Heart right ventricle (tissue), 16 donors: ENCODE results near the gene HK3. TPM values are rescaled to one million over a fixed set of nuclear protein-coding genes. Genes with fewer than 3 reads are reported as not detected.

Source experiments
- ATAC-seq, 8 donors: fragments of 200-7000 bp; cut with Tn5 transposase; one replicate each; pipeline ENCODE4 v1.9.1; 2020; ENCODE audit warnings: mild to moderate bottlenecking in 8 of 8, moderate library complexity in 8 of 8, moderate number of reproducible peaks in 1 of 8
- DNase-seq, 2 donors: peaks; one replicate each; pipeline ENCODE4 v3.0.0-alpha.2; 2020
- H3K27ac ChIP-seq, 10 donors: fragments of 200-600 bp; sonication (generic) in 2 of 10; one replicate each; pipeline versions ENCODE4 v1.5.0 to v1.8.0; 2020 to 2022; ENCODE audit warnings: mild to moderate bottlenecking in 3 of 10
- H3K27me3 ChIP-seq, 7 donors: fragments of 200-600 bp; one replicate each; pipeline ENCODE4 v1.8.0; 2021 to 2022; ENCODE audit warnings: mild to moderate bottlenecking in 2 of 7
- H3K36me3 ChIP-seq, 9 donors: fragments of 200-600 bp; sonication (generic) in 1 of 9; one replicate each; pipeline versions ENCODE4 v1.5.0 to v1.8.0; 2020 to 2022; ENCODE audit warnings: mild to moderate bottlenecking in 2 of 9
- H3K4me1 ChIP-seq, 9 donors: fragments of 200-600 bp; sonication (generic) in 1 of 9; one replicate each; pipeline versions ENCODE4 v1.5.0 to v1.8.0; 2020 to 2022; ENCODE audit warnings: mild to moderate bottlenecking in 4 of 9
- H3K4me3 ChIP-seq, 10 donors: fragments of 200-600 bp; sonication (generic) in 2 of 10; one replicate each; pipeline versions ENCODE4 v1.5.0 to v1.8.0; 2020 to 2022; ENCODE audit warnings: mild to moderate bottlenecking in 7 of 10, moderate library complexity in 2 of 10
- H3K9me3 ChIP-seq, 11 donors: fragments of 200-600 bp in 10 of 11; sonication (generic) in 2 of 11; one replicate each; pipeline versions ENCODE4 v1.5.0 to v1.8.0; 2013 to 2022; ENCODE audit warnings: mild to moderate bottlenecking in 2 of 11, control low read depth in 1 of 11, moderate library complexity in 1 of 11
- WGBS, 2 donors: extraction: QIAGEN DNeasy Blood & Tissue Kit; methylation state at CpG; one replicate each; pipeline ENCODE4 v1.1.7; 2013; ENCODE audit warnings: inconsistent platforms in 1 of 2; 5-methylcytosine and 5-hydroxymethylcytosine counted together
- intact Hi-C, 10 donors: fragments of 100-400 bp; cut with DNase I; formaldehyde crosslinking; loops; one replicate each; pipeline versions ENCODE4 v1.11.1 to v1.14.2; 2022
- long read RNA-seq, 3 donors: library from polyadenylated mRNA; unstranded; transcript quantifications; one replicate each; pipeline ENCODE4 v2.0.0, GENCODE V29; 2020 to 2021
- polyA plus RNA-seq, 2 donors: library from polyadenylated mRNA; stranded (reverse); fragments of 200-250 nt; gene quantifications; one replicate each; pipeline ENCODE4 v1.2.3, GENCODE V29; 2013
- total RNA-seq, 10 donors: library from RNA; stranded (reverse); fragmentation: NEBNext Ultra II Directional in 3 of 10; extraction: Animal tissue kit (Norgen Biotek cat#: 25700) in 3 of 10; gene quantifications; one replicate each; pipeline versions ENCODE4 v1.2.1 to v1.2.4, GENCODE V29; 2021 to 2023
- TF ChIP-seq, protein P1 (sequence below), 9 donors: fragments of 200-600 bp; sonication (generic) in 2 of 9; IDR thresholded peaks; one replicate each; pipeline versions ENCODE4 v1.5.0 to v1.8.0; 2021 to 2022; ENCODE audit warnings: antibody characterized with exemption in 9 of 9, mild to moderate bottlenecking in 5 of 9, moderate library complexity in 1 of 9
- donor health status: Arrhythmogenic right ventricular cardiomyopathy.
- donor health status: ischemic (EF 13 %, LVEDD 7.1; RV severe dilation, severe dysfunction).
- donor health status: healthy with polysubstance abuse.
- donor health status: DM: no; HTN: yes; CAD: no.
- donor health status: DM: no; HTN: no; CAD: no.
- donor health status: ischemic (EF 25% LVEDD 6.9; RV normal size, moderate dysfunction).
- donor health status: ischemic (EF 25% LVEDD 5.7; RV mildly dilated, moderate dysfunction).
- donor health status: healthy.
- donor health status: DM: yes; HTN: yes; CAD: no.
- donor health status: Ischemic cardiomyopathy.
- donor health status: ischemic (EF 35%, LVEDD 5.7; RV mildly dilated, moderate dysfunction).
- donor health status: nonischemic (EF 11% LVEDD 7.7; RV severe dilation, severe dysfunction).
- donor health status: DM: yes; HTN: yes; CAD: no.
- donor health status: PGD.
- donor health status: ischemic (EF 29% LVEDD 5.4; RV normal size, mild dysfunction).
- donor health status: nonischemic (EF 23%, LVEDD 6.1; RV moderate dilation, normal function).

HK3 gene
- total RNA-seq, result 10 to 100 TPM in 1 of 10 donors, 1 to 10 TPM in 7, under 1 TPM in 2; 0.68 to 18.7 (median 2.9) TPM
- 10 to 100 TPM in 1 of 2 donors, 1 to 10 TPM in 1; 4.5 to 17.2 TPM for polyA plus RNA-seq
- long read RNA-seq, donor 1, transcript HK3-201 (19 exons, 3,066 nt), result major isoform, 6 of 32 reads
- long read RNA-seq, donor 1, partial matches to known transcripts, result 2 of 32 reads
- long read RNA-seq, donor 1, other reads (novel, unspliced or antisense), result 23 of 32 reads
- long read RNA-seq, donor 2, partial matches to known transcripts, result 1 of 12 reads
- long read RNA-seq, donor 2, other reads (novel, unspliced or antisense), result 10 of 12 reads
- long read RNA-seq, donor 3, partial matches to known transcripts, result 2 of 6 reads
- long read RNA-seq, donor 3, other reads (novel, unspliced or antisense), result 3 of 6 reads

DNA sequence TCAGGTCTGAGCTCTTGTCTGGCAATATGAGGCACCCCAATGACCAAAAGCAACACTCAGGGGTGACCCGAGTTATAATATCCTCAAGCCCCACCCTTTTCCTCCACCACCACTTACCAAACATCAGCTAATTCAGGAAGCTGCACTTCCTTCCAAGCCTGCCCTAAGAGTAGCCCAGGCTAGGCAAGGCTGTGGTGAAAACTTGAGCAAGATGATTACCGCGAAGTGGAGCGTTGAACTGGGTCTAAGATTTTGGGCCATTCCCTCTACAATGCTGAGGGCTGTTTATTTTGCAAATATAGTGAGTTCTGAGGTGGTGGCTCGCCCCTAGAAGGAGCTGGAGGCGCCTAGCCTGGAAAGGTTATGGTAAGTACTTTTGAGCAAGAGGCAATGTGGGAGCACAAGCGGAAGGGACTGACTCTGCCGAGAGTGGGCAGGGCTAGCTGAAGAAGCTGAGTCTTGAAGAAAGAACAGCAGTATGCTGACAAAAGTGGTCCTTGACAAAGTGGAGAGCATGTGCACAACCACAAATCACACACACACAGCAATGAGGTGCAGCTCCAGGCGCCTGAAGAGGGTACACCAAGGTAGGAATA, at the start of gene HK3:
Gene HK3 (minus strand): TSS at position 51 of the 596 bp plus-strand sequence. CDS start 3,187 bp downstream, outside the sequence.
- H3K4me3 ChIP-seq, result peak within 1 kb of the TSS in 4 of 10 donors; percentile 7 to 57 (median 12)
- peak within 1 kb of the TSS in 4 of 10 donors; percentile 20 to 88 (median 42) for H3K27ac ChIP-seq
- 59 to 74% methylated on average over 9 of the region's 9 CpGs for WGBS, 2 donors
- ATAC-seq, result peak in 7 of 8 donors; percentile 21 to 68 (median 63)
- no peak for DNase-seq
- H3K27me3 ChIP-seq, result no peaks in the 10 kb centered on the region
- intact Hi-C loops, result no loop called here
- H3K36me3 ChIP-seq, result peaks cover 0 to 28% (median 14%) of the 10 kb centered on the region in 9 donors
- H3K9me3 ChIP-seq, result no peaks in the 10 kb centered on the region
- TF ChIP-seq, protein P1, sequence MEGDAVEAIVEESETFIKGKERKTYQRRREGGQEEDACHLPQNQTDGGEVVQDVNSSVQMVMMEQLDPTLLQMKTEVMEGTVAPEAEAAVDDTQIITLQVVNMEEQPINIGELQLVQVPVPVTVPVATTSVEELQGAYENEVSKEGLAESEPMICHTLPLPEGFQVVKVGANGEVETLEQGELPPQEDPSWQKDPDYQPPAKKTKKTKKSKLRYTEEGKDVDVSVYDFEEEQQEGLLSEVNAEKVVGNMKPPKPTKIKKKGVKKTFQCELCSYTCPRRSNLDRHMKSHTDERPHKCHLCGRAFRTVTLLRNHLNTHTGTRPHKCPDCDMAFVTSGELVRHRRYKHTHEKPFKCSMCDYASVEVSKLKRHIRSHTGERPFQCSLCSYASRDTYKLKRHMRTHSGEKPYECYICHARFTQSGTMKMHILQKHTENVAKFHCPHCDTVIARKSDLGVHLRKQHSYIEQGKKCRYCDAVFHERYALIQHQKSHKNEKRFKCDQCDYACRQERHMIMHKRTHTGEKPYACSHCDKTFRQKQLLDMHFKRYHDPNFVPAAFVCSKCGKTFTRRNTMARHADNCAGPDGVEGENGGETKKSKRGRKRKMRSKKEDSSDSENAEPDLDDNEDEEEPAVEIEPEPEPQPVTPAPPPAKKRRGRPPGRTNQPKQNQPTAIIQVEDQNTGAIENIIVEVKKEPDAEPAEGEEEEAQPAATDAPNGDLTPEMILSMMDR (IDR thresholded peaks at IDR 0.05), result no peak
- peaks cover 0 to 66% (median 6%) of the 10 kb centered on the region in 9 donors for H3K4me1 ChIP-seq

DNA sequence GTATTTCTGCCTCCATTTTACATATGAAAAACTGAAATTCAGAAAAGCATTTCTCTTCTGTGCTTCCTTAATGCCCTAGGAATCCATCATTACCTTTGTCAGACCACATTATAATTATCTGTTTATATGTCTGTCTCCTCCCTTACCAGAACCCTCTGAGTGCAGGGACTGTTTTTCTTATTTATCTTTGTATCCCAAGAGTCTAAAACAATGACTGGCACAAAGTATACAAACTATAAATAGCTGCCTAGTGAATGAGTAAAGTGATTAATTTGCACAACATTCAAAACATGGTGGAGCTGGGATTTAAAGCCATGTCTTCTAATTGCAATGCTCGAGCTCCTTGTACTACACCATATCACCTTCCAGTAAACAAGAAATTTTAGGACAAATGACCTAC, 49.3 kb upstream of the HK3 start:
- H3K27ac ChIP-seq, result peak overlapping the region in 4 of 10 donors; percentile 3 to 42 (median 17)
- intact Hi-C loops, result loop anchor here in 1 of 10 donors (10.0 kb wide), 1 partner anchor 534 kb away; the partner anchor contains the start of gene CLTB
- H3K36me3 ChIP-seq, result peaks cover 0 to 97% (median 26%) of the 10 kb centered on the region in 9 donors

GRCh38 chr5:176947847-176948246, 48.7 kb upstream of the HK3 start:
- no peak for DNase-seq
- TF ChIP-seq, protein P1 (IDR thresholded peaks at IDR 0.05), result no peak
- peaks cover 0 to 100% (median 26%) of the 10 kb centered on the region in 9 donors for H3K36me3 ChIP-seq
- ATAC-seq, result no peak
- peak overlapping the region in 3 of 10 donors; percentile 3 to 42 (median 16) for H3K27ac ChIP-seq
- H3K9me3 ChIP-seq, result no peaks in the 10 kb centered on the region
- no peaks in the 10 kb centered on the region for H3K27me3 ChIP-seq
- intact Hi-C loops, result loop anchor here in 1 of 10 donors (10.0 kb wide), 1 partner anchor 533 kb away; the partner anchor contains the start of gene CLTB
- WGBS, 2 donors, result 73 to 74% methylated on average over 2 of the region's 2 CpGs
- H3K4me1 ChIP-seq, result peaks cover 0 to 38% (median 21%) of the 10 kb centered on the region in 9 donors
- no peak overlapping the region for H3K4me3 ChIP-seq

More for the DNA sequence above, 49.3 kb upstream of the HK3 start:
- TF ChIP-seq, protein P1 (IDR thresholded peaks at IDR 0.05), result no peak
- WGBS, 2 donors, result 47 to 53% methylated on average over 1 of the region's 1 CpG
- H3K4me1 ChIP-seq, result peaks cover 0 to 38% (median 21%) of the 10 kb centered on the region in 9 donors
- H3K4me3 ChIP-seq, result no peak overlapping the region
- H3K27me3 ChIP-seq, result no peaks in the 10 kb centered on the region
- DNase-seq (no peak), ATAC-seq (peak in 3 of 8 donors; percentile 42 to 65 (median 60))
- H3K9me3 ChIP-seq, result no peaks in the 10 kb centered on the region

DNA sequence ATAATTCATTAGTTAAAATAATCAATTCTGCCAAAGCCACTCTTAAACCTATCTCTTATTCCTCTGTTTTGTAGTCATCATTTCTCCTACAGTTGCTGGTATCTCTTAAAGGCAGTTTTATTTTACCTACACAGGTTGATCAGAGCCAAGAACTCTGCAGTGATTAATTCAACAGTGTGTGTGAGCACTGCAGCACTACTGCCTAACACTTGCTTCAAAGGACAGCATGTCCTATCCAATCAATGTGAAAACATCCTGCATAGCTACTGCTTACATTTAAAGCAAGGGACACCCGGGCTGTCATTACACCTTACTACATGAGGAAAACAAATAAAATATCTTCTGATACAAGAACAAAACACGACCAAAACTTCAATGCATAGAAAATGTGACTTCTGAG, 45.1 kb upstream of the HK3 start:
- Histone ChIP-seq H3K36me3 (peaks cover 0 to 99% (median 27%) of the 10 kb centered on the region in 9 donors), H3K27ac (peak overlapping the region in 2 of 10 donors; percentile 15 to 42), H3K4me3 (no peak overlapping the region), H3K27me3 (no peaks in the 10 kb centered on the region), H3K4me1 (peaks cover 0 to 36% (median 17%) of the 10 kb centered on the region in 9 donors), H3K9me3 (no peaks in the 10 kb centered on the region)
- WGBS, 2 donors, result 36 to 40% methylated on average over 2 of the region's 2 CpGs
- intact Hi-C loops, result loop anchor here in 1 of 10 donors (10.0 kb wide), 1 partner anchor 529 kb away; the partner anchor contains the start of gene CLTB
- TF ChIP-seq, protein P1 (IDR thresholded peaks at IDR 0.05), result no peak
- ATAC-seq (peak in 6 of 8 donors; percentile 44 to 96 (median 76)), DNase-seq (no peak)
